Endothelial cell of umbilical vein (primary cell): ENCODE measurements around the gene KCTD6. TPM values are rescaled to one million over a fixed set of nuclear protein-coding genes. Genes with fewer than 3 reads are reported as not detected.

Source experiments
- BruUV-seq: library from RNA; stranded (reverse); fragments of 400-500 nt; replicated peaks from 2 replicates; lab custom pipeline; 2021; lab: Mats Ljungman, UMichigan
- CTCF ChIA-PET: fragments of 300-600, 350-600 bp; sonication (Branson Sonifier 250); formaldehyde crosslinking; loops from one replicate; lab custom pipeline; 2021; ENCODE audit warnings: antibody characterized with exemption, inconsistent platforms; lab: Charles Lee
- POLR2A ChIA-PET: fragments of 300-600, 350-600 bp; sonication (Branson Sonifier 250); formaldehyde crosslinking; loops from one replicate; lab custom pipeline; 2021; ENCODE audit warnings: antibody characterized with exemption, inconsistent platforms; lab: Charles Lee
- DNase-seq: peaks from one replicate; pipeline ENCODE4 v3.0.0-alpha.2; 2011; ENCODE audit warnings: low read depth, low spot score
- FAIRE-seq: peaks from 2 replicates; lab custom pipeline; 2011; peaks lifted over from hg19 to GRCh38; lab: Jason Lieb, UNC
- H2AFZ ChIP-seq: 2 replicates; pipeline ENCODE4 v1.6.0; 2012; ENCODE audit warnings: low read depth, low read length, control low read depth, inconsistent platforms
- H3K27ac ChIP-seq: 2 replicates; pipeline ENCODE4 v1.5.1; 2011; ENCODE audit warnings: low read depth, mild to moderate bottlenecking, control low read depth, low read length, moderate library complexity; ENCODE audit not compliant: insufficient read depth
- H3K27me3 ChIP-seq, 2 experiments: 2 replicates each; pipeline versions ENCODE4 v1.6.0 to v1.6.1; 2011; ENCODE audit warnings: low read length in 2 of 2, mixed read lengths in 1 of 2; ENCODE audit not compliant: control insufficient read depth in 2 of 2, insufficient read depth in 2 of 2
- H3K36me3 ChIP-seq, 2 experiments: 2 replicates in 1 of 2; 3 replicates in 1 of 2; pipeline ENCODE4 v1.5.1; 2011; ENCODE audit warnings: low read length in 2 of 2, mild to moderate bottlenecking in 1 of 2, moderate library complexity in 1 of 2; ENCODE audit not compliant: control insufficient read depth in 2 of 2, insufficient read depth in 2 of 2; ENCODE audit errors: extremely low read depth in 1 of 2
- H3K4me1 ChIP-seq: 3 replicates; pipeline ENCODE4 v1.5.1; 2011; ENCODE audit warnings: mild to moderate bottlenecking, low read length; ENCODE audit not compliant: control insufficient read depth, insufficient read depth; ENCODE audit errors: extremely low read depth
- H3K4me2 ChIP-seq: 2 replicates; pipeline ENCODE4 v1.6.1; 2011; ENCODE audit warnings: low read length, control low read depth, mixed read lengths; ENCODE audit not compliant: insufficient read depth
- H3K4me3 ChIP-seq, 3 experiments: fragments of 200-600 bp in 1 of 3; sonication (generic), shearing (Covaris generic) in 1 of 3; replicated peaks in 1 of 3; 2 replicates each; pipeline ENCODE4 v1.5.1; 2011 to 2016; ENCODE audit warnings: control low read depth in 3 of 3, low read length in 3 of 3, mild to moderate bottlenecking in 2 of 3, inconsistent platforms in 1 of 3, low read depth in 1 of 3, moderate library complexity in 1 of 3; ENCODE audit not compliant: insufficient read depth in 1 of 3
- H3K79me2 ChIP-seq: 2 replicates; pipeline ENCODE4 v1.6.0; 2012; ENCODE audit warnings: low read length, inconsistent platforms; ENCODE audit not compliant: control insufficient read depth, insufficient read depth
- H3K9ac ChIP-seq: replicated peaks from 2 replicates; pipeline ENCODE3; 2011; ENCODE audit warnings: low read length, control low read depth; ENCODE audit not compliant: insufficient read depth; ENCODE audit errors: extremely low read depth
- H3K9me1 ChIP-seq: replicated peaks from 3 replicates; pipeline ENCODE4 v1.6.0; 2011; ENCODE audit warnings: mild to moderate bottlenecking, low read length; ENCODE audit not compliant: control insufficient read depth, insufficient read depth; ENCODE audit errors: extremely low read depth
- H3K9me3 ChIP-seq: replicated peaks from 2 replicates; pipeline ENCODE4 v1.5.1; 2012; ENCODE audit warnings: low read length, inconsistent platforms; ENCODE audit not compliant: control insufficient read depth, insufficient read depth
- H4K20me1 ChIP-seq: replicated peaks from 2 replicates; pipeline ENCODE3; 2011; ENCODE audit warnings: mild to moderate bottlenecking, low read length; ENCODE audit not compliant: control insufficient read depth, insufficient read depth; ENCODE audit errors: extremely low read depth
- EZH2 ChIP-seq: IDR thresholded peaks from 2 replicates; pipeline ENCODE4 v1.6.1; 2012; ENCODE audit warnings: borderline replicate concordance, low read depth, mild to moderate bottlenecking, moderate library complexity, low read length, inconsistent platforms; ENCODE audit not compliant: severe bottlenecking
- FOS ChIP-seq: IDR thresholded peaks from 2 replicates; pipeline ENCODE4 v1.6.1; 2011; ENCODE audit warnings: mild to moderate bottlenecking, low read length, moderate library complexity, borderline replicate concordance; ENCODE audit not compliant: insufficient read depth
- GATA2 ChIP-seq: IDR thresholded peaks from 2 replicates; pipeline ENCODE4 v1.7.0; 2011; ENCODE audit warnings: low read depth, mild to moderate bottlenecking, moderate library complexity, mixed read lengths, low read length; ENCODE audit not compliant: insufficient read length, insufficient read depth
- JUN ChIP-seq: IDR thresholded peaks from 2 replicates; pipeline ENCODE4 v1.6.1; 2011; ENCODE audit warnings: borderline replicate concordance, low read depth; ENCODE audit not compliant: insufficient read length, insufficient read depth
- MAX ChIP-seq: IDR thresholded peaks from 2 replicates; pipeline ENCODE4 v1.6.1; 2011; ENCODE audit not compliant: insufficient read depth, insufficient read length
- MYC ChIP-seq: IDR thresholded peaks from one replicate; pipeline ENCODE4 v1.6.1; 2011; ENCODE audit warnings: mild to moderate bottlenecking, low read depth, low read length
- POLR2A ChIP-seq: IDR thresholded peaks from 2 replicates; pipeline ENCODE4 v1.6.1; 2012; ENCODE audit warnings: low read depth, mild to moderate bottlenecking, control low read depth, low read length
- POLR2AphosphoS5 ChIP-seq: IDR thresholded peaks from 2 replicates; pipeline ENCODE4 v1.6.1; 2012; ENCODE audit warnings: low read depth, mild to moderate bottlenecking, control low read depth, low read length, moderate library complexity; ENCODE audit not compliant: insufficient read depth
- dilution Hi-C: fragments of 300-500 bp; cut with MboI; formaldehyde crosslinking; loops from one replicate; pipeline ENCODE4 v1.15.0; 2019; ENCODE audit warnings: low sequenced_read_pairs; ENCODE audit not compliant: extremely low pct_ligation_motif_present
- intact Hi-C: fragments of 100-400 bp; cut with micrococcal nuclease; formaldehyde crosslinking; loops from one replicate; pipeline ENCODE4 v1.10.0; 2022
- polyA plus RNA-seq, 4 experiments: library from polyadenylated mRNA; depleted of rRNA in 3 of 4; stranded (reverse) in 3 of 4; unstranded in 1 of 4; fragments of >200 nt; gene quantifications; 2 replicates each; pipeline versions ENCODE4 v1.2.1 to v1.2.3, GENCODE V29; 2011 to 2012; ENCODE audit warnings: missing spikeins in 1 of 4
- total RNA-seq: library from RNA; stranded (reverse); gene quantifications from 2 replicates; pipeline ENCODE4 v1.2.3, GENCODE V29; 2021
- TF ChIP-seq, protein P1 (sequence below), 2 donors: IDR thresholded peaks; 1 replicate in 1 of 2; 2 replicates in 1 of 2; pipeline ENCODE4 v1.5.1; 2011; ENCODE audit warnings: low read length in 2 of 2, mild to moderate bottlenecking in 2 of 2, moderate library complexity in 2 of 2, control low read depth in 1 of 2, inconsistent platforms in 1 of 2, low read depth in 1 of 2; ENCODE audit not compliant: insufficient read depth in 1 of 2; ENCODE audit errors: extremely low read depth in 1 of 2

Gene KCTD6
- total and polyA plus RNA-seq, 2 donors (not counting 3 experiments of a cell fraction or from before 2014, with no cell fraction given) = 6.4 TPM

- intact Hi-C loops (no loop called here), dilution Hi-C loops (no loop called here)
- no peak overlapping the region for H3K9ac ChIP-seq
- H3K27ac ChIP-seq = no peak overlapping the region
- CTCF ChIA-PET = interaction anchor here (0.8 to 2.1 kb wide), 2 partner anchors 8 to 28 kb away, joined by 3 to 10 read pairs; partner anchors contain the start of gene KCTD6
- H3K4me1 ChIP-seq = no peaks in the 10 kb centered on the region
- BruUV-seq = no TSS peak
- DNase-seq = no peak
- H3K4me3 ChIP-seq = no peak overlapping the region
- H3K4me2 ChIP-seq = no peak overlapping the region
- POLR2A ChIA-PET = no interaction called here
- no peaks in the 10 kb centered on the region for H3K9me1 ChIP-seq
- no peaks in the 10 kb centered on the region for H3K79me2 ChIP-seq
- no peaks in the 10 kb centered on the region for H4K20me1 ChIP-seq
- no peaks in the 10 kb centered on the region for H3K36me3 ChIP-seq
- no peak overlapping the region for H2AFZ ChIP-seq
- no peaks in the 10 kb centered on the region for H3K27me3 ChIP-seq
- TF ChIP-seq POLR2AphosphoS5 (no peak), POLR2A (no peak), MYC (no peak), MAX (no peak), EZH2 (no peak), JUN (no peak), FOS (no peak), GATA2 (no peak)
- TF ChIP-seq, protein P1, sequence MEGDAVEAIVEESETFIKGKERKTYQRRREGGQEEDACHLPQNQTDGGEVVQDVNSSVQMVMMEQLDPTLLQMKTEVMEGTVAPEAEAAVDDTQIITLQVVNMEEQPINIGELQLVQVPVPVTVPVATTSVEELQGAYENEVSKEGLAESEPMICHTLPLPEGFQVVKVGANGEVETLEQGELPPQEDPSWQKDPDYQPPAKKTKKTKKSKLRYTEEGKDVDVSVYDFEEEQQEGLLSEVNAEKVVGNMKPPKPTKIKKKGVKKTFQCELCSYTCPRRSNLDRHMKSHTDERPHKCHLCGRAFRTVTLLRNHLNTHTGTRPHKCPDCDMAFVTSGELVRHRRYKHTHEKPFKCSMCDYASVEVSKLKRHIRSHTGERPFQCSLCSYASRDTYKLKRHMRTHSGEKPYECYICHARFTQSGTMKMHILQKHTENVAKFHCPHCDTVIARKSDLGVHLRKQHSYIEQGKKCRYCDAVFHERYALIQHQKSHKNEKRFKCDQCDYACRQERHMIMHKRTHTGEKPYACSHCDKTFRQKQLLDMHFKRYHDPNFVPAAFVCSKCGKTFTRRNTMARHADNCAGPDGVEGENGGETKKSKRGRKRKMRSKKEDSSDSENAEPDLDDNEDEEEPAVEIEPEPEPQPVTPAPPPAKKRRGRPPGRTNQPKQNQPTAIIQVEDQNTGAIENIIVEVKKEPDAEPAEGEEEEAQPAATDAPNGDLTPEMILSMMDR (IDR thresholded peaks at IDR 0.05; ENCODE audit: extremely low read depth in 1 of 2, insufficient read depth in 1 of 2, low read depth in 1 of 2, low read length in 2 of 2) = no peak
- H3K9me3 ChIP-seq = no peaks in the 10 kb centered on the region
- FAIRE-seq = no peak
Observed at GRCh38 chr3:58520403-58521335, 28.8 kb downstream of the KCTD6 start.
